ENCODE measurements around the gene FAT1. TPM values are rescaled to one million over a fixed set of nuclear protein-coding genes. Genes with fewer than 3 reads are reported as not detected.

FAT1 gene
- total RNA-seq, 1 experiment from 2014 or later = 92.4 TPM

DNA sequence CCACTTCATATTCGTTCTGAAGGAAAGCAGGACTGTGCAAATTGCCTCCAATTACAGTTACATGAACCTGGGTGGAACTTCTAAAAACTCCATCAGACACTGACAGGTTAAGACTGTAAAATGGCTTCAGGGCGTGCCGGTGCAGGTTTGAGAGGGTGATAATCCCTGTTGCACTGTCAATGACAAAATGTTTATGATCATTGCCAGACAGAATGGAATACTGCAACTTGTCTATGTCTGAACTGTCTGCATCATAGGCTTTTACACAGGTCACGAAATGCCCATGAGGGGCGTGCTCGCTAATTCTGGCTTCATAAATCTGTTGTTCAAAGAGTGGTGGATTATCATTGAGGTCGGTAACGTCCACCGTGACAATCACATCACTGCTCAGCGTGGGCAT is 104.6 kb downstream of the FAT1 start:
- peaks cover 13% of the 10 kb centered on the region for H3K36me3 ChIP-seq (ENCODE audit: low read depth, low read length)
- DNase-seq (no peak), ATAC-seq (no peak)
- H3K4me3 ChIP-seq (ENCODE audit: low read length) = no peak overlapping the region
- no peaks in the 10 kb centered on the region for H3F3A ChIP-seq (ENCODE audit: low read length, unreplicated experiment)
- no peak overlapping the region for H3K9ac ChIP-seq (ENCODE audit: low read length)
- no TSS peak for BruUV-seq (replicated peaks)
- H3K27me3 ChIP-seq (ENCODE audit: low read length) = no peaks in the 10 kb centered on the region
- H3K9me3 ChIP-seq (ENCODE audit: low read length) = no peaks in the 10 kb centered on the region
- no peaks in the 10 kb centered on the region for H4K20me1 ChIP-seq (ENCODE audit: low read length)
- no peaks in the 10 kb centered on the region for H3K4me1 ChIP-seq (ENCODE audit: insufficient read depth, low read length)
- CTCF ChIA-PET = no interaction called here
- POLR2A ChIA-PET (ENCODE audit: unreplicated experiment) = no interaction called here
- no peak overlapping the region for H2AFZ ChIP-seq (ENCODE audit: low read length)
- no peaks in the 10 kb centered on the region for H3K9me2 ChIP-seq (replicated peaks; ENCODE audit: low read length)
- no peak overlapping the region for H3K4me2 ChIP-seq (ENCODE audit: low read length)
- TF ChIP-seq EZH2 (IDR thresholded peaks at IDR 0.05; ENCODE audit: low read length, unreplicated experiment) (no peak), CTCF (conservative IDR thresholded peaks at IDR 0.05; ENCODE audit: low read depth, low read length) (no peak), EZH2phosphoT487 (IDR thresholded peaks at IDR 0.05; ENCODE audit: borderline replicate concordance, low read length) (no peak)
- H3K27ac ChIP-seq (ENCODE audit: low read length) = no peak overlapping the region
- H3K79me2 ChIP-seq (ENCODE audit: low read length) = no peaks in the 10 kb centered on the region
- intact Hi-C loops (cut with micrococcal nuclease) = no loop called here

GRCh38 chr4:186617921-186618320 is 105.7 kb downstream of the FAT1 start:
- no peak for DNase-seq
- intact Hi-C loops (cut with micrococcal nuclease) = no loop called here
- no peak overlapping the region for H3K27ac ChIP-seq (ENCODE audit: low read length)
- no TSS peak for BruUV-seq (replicated peaks)
- no peaks in the 10 kb centered on the region for H3K9me2 ChIP-seq (replicated peaks; ENCODE audit: low read length)
- H3K79me2 ChIP-seq (ENCODE audit: low read length) = no peaks in the 10 kb centered on the region
- H3K4me1 ChIP-seq (ENCODE audit: insufficient read depth, low read length) = no peaks in the 10 kb centered on the region
- POLR2A ChIA-PET (ENCODE audit: unreplicated experiment) = no interaction called here
- H3F3A ChIP-seq (ENCODE audit: low read length, unreplicated experiment) = no peaks in the 10 kb centered on the region
- no peaks in the 10 kb centered on the region for H3K27me3 ChIP-seq (ENCODE audit: low read length)
- H3K4me3 ChIP-seq (ENCODE audit: low read length) = no peak overlapping the region
- H3K36me3 ChIP-seq (ENCODE audit: low read depth, low read length) = peaks cover 13% of the 10 kb centered on the region
- TF ChIP-seq EZH2phosphoT487 (IDR thresholded peaks at IDR 0.05; ENCODE audit: borderline replicate concordance, low read length) (no peak), CTCF (conservative IDR thresholded peaks at IDR 0.05; ENCODE audit: low read depth, low read length) (no peak), EZH2 (IDR thresholded peaks at IDR 0.05; ENCODE audit: low read length, unreplicated experiment) (no peak)
- no peaks in the 10 kb centered on the region for H4K20me1 ChIP-seq (ENCODE audit: low read length)
- no peak for ATAC-seq
- no peak overlapping the region for H2AFZ ChIP-seq (ENCODE audit: low read length)
- H3K4me2 ChIP-seq (ENCODE audit: low read length) = no peak overlapping the region
- H3K9me3 ChIP-seq (ENCODE audit: low read length) = no peaks in the 10 kb centered on the region
- H3K9ac ChIP-seq (ENCODE audit: low read length) = no peak overlapping the region
- CTCF ChIA-PET = no interaction called here

- ATAC-seq = no peak
- CTCF ChIA-PET = no interaction called here
- Histone ChIP-seq H3K27ac (ENCODE audit: low read length) (no peak overlapping the region), H3K9me2 (replicated peaks; ENCODE audit: low read length) (no peaks in the 10 kb centered on the region), H3K27me3 (ENCODE audit: low read length) (no peaks in the 10 kb centered on the region), H3K79me2 (ENCODE audit: low read length) (no peaks in the 10 kb centered on the region), H3K4me3 (ENCODE audit: low read length) (no peak overlapping the region), H3K4me2 (ENCODE audit: low read length) (no peak overlapping the region), H4K20me1 (ENCODE audit: low read length) (no peaks in the 10 kb centered on the region), H2AFZ (ENCODE audit: low read length) (no peak overlapping the region), H3K9me3 (ENCODE audit: low read length) (no peaks in the 10 kb centered on the region), H3K9ac (ENCODE audit: low read length) (no peak overlapping the region), H3K4me1 (ENCODE audit: insufficient read depth, low read length) (no peaks in the 10 kb centered on the region), H3F3A (ENCODE audit: low read length, unreplicated experiment) (no peaks in the 10 kb centered on the region), H3K36me3 (ENCODE audit: low read depth, low read length) (peaks cover 40% of the 10 kb centered on the region)
- no peak for TF ChIP-seq EZH2 (IDR thresholded peaks at IDR 0.05; ENCODE audit: low read length, unreplicated experiment)
- no peak for TF ChIP-seq EZH2phosphoT487 (IDR thresholded peaks at IDR 0.05; ENCODE audit: borderline replicate concordance, low read length)
- intact Hi-C loops (cut with micrococcal nuclease) = no loop called here
- no peak for DNase-seq
- BruUV-seq (replicated peaks) = no TSS peak
- POLR2A ChIA-PET (ENCODE audit: unreplicated experiment) = no interaction called here
Measured at GRCh38 chr4:186607490-186607889, 116.2 kb downstream of the FAT1 start.

Data from PC-3 (cell line).